ENCODE measurements around the gene DNAI7. TPM values are rescaled to one million over a fixed set of nuclear protein-coding genes. Genes with fewer than 3 reads are reported as not detected.

The DNAI7 gene
- polyA plus RNA-seq, 1 donor from 2014 or later, result 1.3 TPM

DNA sequence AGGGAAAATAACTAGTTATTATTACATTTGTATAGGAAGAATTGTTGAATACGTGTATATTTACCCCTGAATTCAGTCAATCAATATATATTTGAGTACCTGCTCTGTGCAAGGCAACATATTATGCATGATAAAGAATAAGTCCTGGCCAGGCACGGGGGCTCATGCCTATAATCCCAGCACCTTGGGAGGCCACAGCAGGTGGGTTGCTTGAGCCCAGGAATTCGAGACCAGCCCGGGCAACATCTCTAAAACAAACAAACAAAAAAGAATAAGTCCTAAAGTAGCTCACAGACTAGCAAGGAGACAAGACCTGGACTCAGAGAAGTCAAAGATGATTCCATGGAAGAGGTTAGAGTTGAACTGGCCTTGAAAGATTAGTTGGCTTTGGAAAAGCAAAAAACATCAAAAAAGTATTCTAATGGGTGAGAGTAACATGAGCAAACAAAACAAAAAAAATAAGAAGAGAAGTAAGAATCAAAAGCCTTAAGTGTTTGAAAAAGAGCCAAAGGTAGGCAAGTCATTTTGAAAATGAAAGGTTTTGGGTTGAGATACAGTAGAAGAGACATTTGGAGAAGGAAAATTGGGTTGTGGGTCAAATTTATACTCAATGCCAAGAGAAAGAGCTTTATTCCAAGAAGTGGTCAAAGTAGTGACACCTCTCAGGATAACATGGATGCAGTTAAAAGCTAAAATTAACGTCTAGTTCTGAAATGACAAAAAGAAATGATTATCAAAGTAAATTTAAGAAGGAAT lies 130.9 kb downstream of the DNAI7 start:
- Histone ChIP-seq H3K9me3 (ENCODE audit: low read length) (no peaks in the 10 kb centered on the region), H3K9me2 (ENCODE audit: insufficient read depth, low read length) (no peaks in the 10 kb centered on the region), H4K20me1 (ENCODE audit: insufficient read depth) (no peaks in the 10 kb centered on the region), H3K4me3 (ENCODE audit: low read length) (no peak overlapping the region), H3K27ac (ENCODE audit: low read length) (no peak overlapping the region), H3K9ac (ENCODE audit: low read length) (no peak overlapping the region), H2AFZ (ENCODE audit: low read depth, low read length) (no peak overlapping the region), H3F3A (ENCODE audit: insufficient read depth, low read length, poor library complexity, severe bottlenecking) (no peaks in the 10 kb centered on the region), H3K4me2 (ENCODE audit: low read length) (no peak overlapping the region), H3K79me2 (replicated peaks; ENCODE audit: insufficient read depth, low read length) (no peaks in the 10 kb centered on the region), H3K36me3 (ENCODE audit: insufficient read depth, low read length) (no peaks in the 10 kb centered on the region), H3K27me3 (ENCODE audit: insufficient read depth, low read depth, low read length) (no peaks in the 10 kb centered on the region)
- TF ChIP-seq MXI1 (conservative IDR thresholded peaks at IDR 0.05; ENCODE audit: poor library complexity, severe bottlenecking) (no peak), SMC3 (conservative IDR thresholded peaks at IDR 0.05; ENCODE audit: poor library complexity) (no peak), POLR2AphosphoS5 (IDR thresholded peaks at IDR 0.05) (no peak), RAD21 (conservative IDR thresholded peaks at IDR 0.05) (no peak), TAF1 (IDR thresholded peaks at IDR 0.05; ENCODE audit: low read depth) (no peak), EP300 (conservative IDR thresholded peaks at IDR 0.05; ENCODE audit: poor library complexity, severe bottlenecking) (no peak), EZH2 (IDR thresholded peaks at IDR 0.05; ENCODE audit: borderline replicate concordance, insufficient read depth, low read length, poor library complexity, severe bottlenecking) (no peak)
- TF ChIP-seq, protein P1, sequence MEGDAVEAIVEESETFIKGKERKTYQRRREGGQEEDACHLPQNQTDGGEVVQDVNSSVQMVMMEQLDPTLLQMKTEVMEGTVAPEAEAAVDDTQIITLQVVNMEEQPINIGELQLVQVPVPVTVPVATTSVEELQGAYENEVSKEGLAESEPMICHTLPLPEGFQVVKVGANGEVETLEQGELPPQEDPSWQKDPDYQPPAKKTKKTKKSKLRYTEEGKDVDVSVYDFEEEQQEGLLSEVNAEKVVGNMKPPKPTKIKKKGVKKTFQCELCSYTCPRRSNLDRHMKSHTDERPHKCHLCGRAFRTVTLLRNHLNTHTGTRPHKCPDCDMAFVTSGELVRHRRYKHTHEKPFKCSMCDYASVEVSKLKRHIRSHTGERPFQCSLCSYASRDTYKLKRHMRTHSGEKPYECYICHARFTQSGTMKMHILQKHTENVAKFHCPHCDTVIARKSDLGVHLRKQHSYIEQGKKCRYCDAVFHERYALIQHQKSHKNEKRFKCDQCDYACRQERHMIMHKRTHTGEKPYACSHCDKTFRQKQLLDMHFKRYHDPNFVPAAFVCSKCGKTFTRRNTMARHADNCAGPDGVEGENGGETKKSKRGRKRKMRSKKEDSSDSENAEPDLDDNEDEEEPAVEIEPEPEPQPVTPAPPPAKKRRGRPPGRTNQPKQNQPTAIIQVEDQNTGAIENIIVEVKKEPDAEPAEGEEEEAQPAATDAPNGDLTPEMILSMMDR (IDR thresholded peaks at IDR 0.05; ENCODE audit: poor library complexity, severe bottlenecking), result no peak
- TF ChIP-seq, protein P2, sequence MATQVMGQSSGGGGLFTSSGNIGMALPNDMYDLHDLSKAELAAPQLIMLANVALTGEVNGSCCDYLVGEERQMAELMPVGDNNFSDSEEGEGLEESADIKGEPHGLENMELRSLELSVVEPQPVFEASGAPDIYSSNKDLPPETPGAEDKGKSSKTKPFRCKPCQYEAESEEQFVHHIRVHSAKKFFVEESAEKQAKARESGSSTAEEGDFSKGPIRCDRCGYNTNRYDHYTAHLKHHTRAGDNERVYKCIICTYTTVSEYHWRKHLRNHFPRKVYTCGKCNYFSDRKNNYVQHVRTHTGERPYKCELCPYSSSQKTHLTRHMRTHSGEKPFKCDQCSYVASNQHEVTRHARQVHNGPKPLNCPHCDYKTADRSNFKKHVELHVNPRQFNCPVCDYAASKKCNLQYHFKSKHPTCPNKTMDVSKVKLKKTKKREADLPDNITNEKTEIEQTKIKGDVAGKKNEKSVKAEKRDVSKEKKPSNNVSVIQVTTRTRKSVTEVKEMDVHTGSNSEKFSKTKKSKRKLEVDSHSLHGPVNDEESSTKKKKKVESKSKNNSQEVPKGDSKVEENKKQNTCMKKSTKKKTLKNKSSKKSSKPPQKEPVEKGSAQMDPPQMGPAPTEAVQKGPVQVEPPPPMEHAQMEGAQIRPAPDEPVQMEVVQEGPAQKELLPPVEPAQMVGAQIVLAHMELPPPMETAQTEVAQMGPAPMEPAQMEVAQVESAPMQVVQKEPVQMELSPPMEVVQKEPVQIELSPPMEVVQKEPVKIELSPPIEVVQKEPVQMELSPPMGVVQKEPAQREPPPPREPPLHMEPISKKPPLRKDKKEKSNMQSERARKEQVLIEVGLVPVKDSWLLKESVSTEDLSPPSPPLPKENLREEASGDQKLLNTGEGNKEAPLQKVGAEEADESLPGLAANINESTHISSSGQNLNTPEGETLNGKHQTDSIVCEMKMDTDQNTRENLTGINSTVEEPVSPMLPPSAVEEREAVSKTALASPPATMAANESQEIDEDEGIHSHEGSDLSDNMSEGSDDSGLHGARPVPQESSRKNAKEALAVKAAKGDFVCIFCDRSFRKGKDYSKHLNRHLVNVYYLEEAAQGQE (IDR thresholded peaks at IDR 0.05; ENCODE audit: borderline replicate concordance), result no peak

DNA sequence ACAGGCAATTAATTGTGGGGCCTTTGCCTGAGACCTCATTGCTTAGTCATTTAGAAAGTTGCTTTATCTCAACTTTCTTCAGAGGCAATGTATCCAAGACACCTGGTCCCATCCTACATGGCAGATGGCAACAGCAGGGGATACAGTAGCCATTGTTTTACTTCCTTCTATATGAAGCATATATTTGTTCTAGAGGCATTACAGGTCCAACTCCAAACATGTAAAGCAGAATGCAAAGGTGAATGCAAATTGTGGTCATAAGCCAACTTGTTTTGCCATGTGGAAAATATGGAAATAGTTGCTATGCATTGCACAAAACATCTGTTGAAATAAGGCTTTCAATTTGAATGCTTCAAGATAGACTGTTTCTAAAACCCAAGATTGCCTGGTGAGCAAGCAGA lies 136.3 kb downstream of the DNAI7 start:
- Histone ChIP-seq H3F3A (ENCODE audit: insufficient read depth, low read length, poor library complexity, severe bottlenecking) (no peaks in the 10 kb centered on the region), H3K36me3 (ENCODE audit: insufficient read depth, low read length) (no peaks in the 10 kb centered on the region), H3K9me3 (ENCODE audit: low read length) (no peaks in the 10 kb centered on the region), H3K4me3 (ENCODE audit: low read length) (no peak overlapping the region), H3K9ac (ENCODE audit: low read length) (no peak overlapping the region), H3K9me2 (ENCODE audit: insufficient read depth, low read length) (no peaks in the 10 kb centered on the region), H2AFZ (ENCODE audit: low read depth, low read length) (no peak overlapping the region), H3K79me2 (replicated peaks; ENCODE audit: insufficient read depth, low read length) (no peaks in the 10 kb centered on the region), H3K27ac (ENCODE audit: low read length) (no peak overlapping the region), H3K27me3 (ENCODE audit: insufficient read depth, low read depth, low read length) (no peaks in the 10 kb centered on the region), H4K20me1 (ENCODE audit: insufficient read depth) (no peaks in the 10 kb centered on the region), H3K4me2 (ENCODE audit: low read length) (no peak overlapping the region)
- TF ChIP-seq, protein P1 (IDR thresholded peaks at IDR 0.05; ENCODE audit: poor library complexity, severe bottlenecking), result no peak
- no peak for TF ChIP-seq TAF1 (IDR thresholded peaks at IDR 0.05; ENCODE audit: low read depth)
- no peak for TF ChIP-seq POLR2AphosphoS5 (IDR thresholded peaks at IDR 0.05)
- no peak for TF ChIP-seq EP300 (conservative IDR thresholded peaks at IDR 0.05; ENCODE audit: poor library complexity, severe bottlenecking)
- no peak for TF ChIP-seq SMC3 (conservative IDR thresholded peaks at IDR 0.05; ENCODE audit: poor library complexity)
- no peak for TF ChIP-seq RAD21 (conservative IDR thresholded peaks at IDR 0.05)
- no peak for TF ChIP-seq MXI1 (conservative IDR thresholded peaks at IDR 0.05; ENCODE audit: poor library complexity, severe bottlenecking)
- TF ChIP-seq, protein P2 (IDR thresholded peaks at IDR 0.05; ENCODE audit: borderline replicate concordance), result no peak
- no peak for TF ChIP-seq EZH2 (IDR thresholded peaks at IDR 0.05; ENCODE audit: borderline replicate concordance, insufficient read depth, low read length, poor library complexity, severe bottlenecking)

Data from neural cell (in vitro differentiated cells).